Measurements from ENCODE around the gene GPHN. TPM values are rescaled to one million over a fixed set of nuclear protein-coding genes. Genes with fewer than 3 reads are reported as not detected.

GPHN gene
- total RNA-seq, 1 donor from 2014 or later, result 12.9 TPM

DNA sequence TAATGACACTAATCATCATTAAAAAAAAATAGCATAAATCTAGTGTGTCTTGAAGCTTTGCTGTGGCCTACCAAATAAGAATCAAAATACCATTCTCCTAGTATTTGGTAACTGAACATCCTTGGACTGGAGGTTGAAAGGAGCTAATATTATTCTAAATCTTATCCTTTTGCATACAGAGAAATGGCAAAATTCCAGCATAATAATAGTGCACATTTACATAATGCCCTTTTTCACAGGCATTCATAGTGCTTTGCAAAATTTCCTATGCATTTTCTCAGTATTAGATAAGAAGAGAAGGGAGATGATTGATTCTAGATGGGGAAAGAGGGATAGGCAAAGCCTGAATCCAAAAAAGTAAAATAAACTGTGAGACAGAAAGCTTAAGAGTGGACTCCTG lies 35.7 kb upstream of the GPHN start:
- no peaks in the 10 kb centered on the region for H3K27me3 ChIP-seq (ENCODE audit: control insufficient read depth, insufficient read depth, low read length)
- no peak for TF ChIP-seq CTCF (IDR thresholded peaks at IDR 0.05; ENCODE audit: insufficient read depth, low read length, poor library complexity, severe bottlenecking)
- H3K36me3 ChIP-seq (ENCODE audit: control insufficient read depth, insufficient read depth, low read length), result no peaks in the 10 kb centered on the region
- DNase-seq (ENCODE audit: low read depth), result no peak
- H3K4me3 ChIP-seq (ENCODE audit: low read depth, low read length), result no peak overlapping the region

DNA sequence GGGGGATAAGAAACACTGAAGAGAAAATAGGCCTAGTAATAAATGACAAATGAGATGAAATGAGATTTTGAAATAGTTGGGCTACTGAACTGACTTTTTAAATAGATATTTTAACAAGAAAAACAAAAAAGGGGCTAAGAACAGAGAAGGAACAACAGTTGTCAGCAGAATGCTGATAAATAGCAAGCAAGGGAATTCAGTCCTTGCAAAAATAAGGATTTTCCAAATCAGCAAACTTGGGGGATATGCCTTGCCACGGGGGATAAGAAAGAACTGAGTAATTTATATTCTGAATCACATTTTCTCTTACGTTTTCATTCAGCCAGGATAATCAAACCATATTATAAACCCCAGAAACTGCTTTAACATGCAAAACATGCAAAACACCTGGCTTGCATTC lies 34.7 kb upstream of the GPHN start:
- no peak for TF ChIP-seq CTCF (IDR thresholded peaks at IDR 0.05; ENCODE audit: insufficient read depth, low read length, poor library complexity, severe bottlenecking)
- Histone ChIP-seq H3K27me3 (ENCODE audit: control insufficient read depth, insufficient read depth, low read length) (no peaks in the 10 kb centered on the region), H3K36me3 (ENCODE audit: control insufficient read depth, insufficient read depth, low read length) (no peaks in the 10 kb centered on the region), H3K4me3 (ENCODE audit: low read depth, low read length) (no peak overlapping the region)
- DNase-seq (ENCODE audit: low read depth), result no peak

DNA sequence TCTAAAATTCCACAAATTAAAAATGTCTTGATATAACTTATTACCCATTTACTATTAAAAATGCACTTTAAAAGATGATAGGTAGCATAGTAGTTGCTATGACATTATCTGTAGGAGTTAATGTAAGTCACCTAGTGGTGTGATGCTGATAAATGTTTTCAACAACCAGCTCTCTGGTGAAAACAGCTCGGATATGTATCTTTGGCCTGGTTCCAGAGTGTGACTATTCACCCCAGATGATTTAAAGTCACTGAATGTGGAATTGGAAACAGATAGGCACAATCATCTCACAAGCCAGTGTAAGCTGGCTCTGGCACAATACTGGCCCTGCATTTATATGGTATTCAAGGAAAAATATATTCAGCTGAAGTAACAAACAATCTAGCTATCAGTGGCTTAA lies 31.0 kb upstream of the GPHN start:
- no peak for DNase-seq (ENCODE audit: low read depth)
- no peak for TF ChIP-seq CTCF (IDR thresholded peaks at IDR 0.05; ENCODE audit: insufficient read depth, low read length, poor library complexity, severe bottlenecking)
- Histone ChIP-seq H3K4me3 (ENCODE audit: low read depth, low read length) (no peak overlapping the region), H3K27me3 (ENCODE audit: control insufficient read depth, insufficient read depth, low read length) (no peaks in the 10 kb centered on the region), H3K36me3 (ENCODE audit: control insufficient read depth, insufficient read depth, low read length) (no peaks in the 10 kb centered on the region)

- no peak for DNase-seq (ENCODE audit: low read depth)
- Histone ChIP-seq H3K27me3 (ENCODE audit: control insufficient read depth, insufficient read depth, low read length) (no peaks in the 10 kb centered on the region), H3K36me3 (ENCODE audit: control insufficient read depth, insufficient read depth, low read length) (no peaks in the 10 kb centered on the region), H3K4me3 (ENCODE audit: low read depth, low read length) (no peak overlapping the region)
- no peak for TF ChIP-seq CTCF (IDR thresholded peaks at IDR 0.05; ENCODE audit: insufficient read depth, low read length, poor library complexity, severe bottlenecking)
Measured at GRCh38 chr14:66477567-66477966, 30.4 kb upstream of the GPHN start.

DNA sequence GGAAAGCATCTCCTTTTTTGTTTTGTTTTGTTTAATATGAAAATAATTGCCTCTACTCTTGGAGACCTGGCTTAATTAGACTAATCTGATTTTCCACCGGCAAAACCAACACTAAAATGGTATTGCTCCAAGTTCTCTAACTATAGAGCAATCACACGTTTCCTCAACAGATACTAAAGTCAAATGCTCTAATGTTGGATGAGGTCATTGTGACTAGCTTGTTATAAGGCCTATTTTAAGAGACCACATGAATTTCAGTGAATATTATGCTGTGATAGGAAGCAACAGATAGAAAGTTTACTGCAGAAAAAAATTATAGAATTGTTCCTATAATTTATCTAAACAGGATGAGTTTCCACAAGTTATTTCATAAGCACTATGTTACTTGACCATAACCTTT lies 25.1 kb upstream of the GPHN start:
- DNase-seq (ENCODE audit: low read depth), result no peak
- Histone ChIP-seq H3K27me3 (ENCODE audit: control insufficient read depth, insufficient read depth, low read length) (no peaks in the 10 kb centered on the region), H3K4me3 (ENCODE audit: low read depth, low read length) (no peak overlapping the region), H3K36me3 (ENCODE audit: control insufficient read depth, insufficient read depth, low read length) (no peaks in the 10 kb centered on the region)
- no peak for TF ChIP-seq CTCF (IDR thresholded peaks at IDR 0.05; ENCODE audit: insufficient read depth, low read length, poor library complexity, severe bottlenecking)

GRCh38 chr14:66483322-66483721 lies 24.6 kb upstream of the GPHN start:
- H3K4me3 ChIP-seq (ENCODE audit: low read depth, low read length), result no peak overlapping the region
- no peaks in the 10 kb centered on the region for H3K36me3 ChIP-seq (ENCODE audit: control insufficient read depth, insufficient read depth, low read length)
- H3K27me3 ChIP-seq (ENCODE audit: control insufficient read depth, insufficient read depth, low read length), result no peaks in the 10 kb centered on the region
- no peak for DNase-seq (ENCODE audit: low read depth)
- no peak for TF ChIP-seq CTCF (IDR thresholded peaks at IDR 0.05; ENCODE audit: insufficient read depth, low read length, poor library complexity, severe bottlenecking)

Data from kidney epithelial cell (primary cell).